H1 (cell line): ENCODE results near the gene CRELD1. TPM values are rescaled to one million over a fixed set of nuclear protein-coding genes. Genes with fewer than 3 reads are reported as not detected.

Source experiments
- NRF1 ChIP-seq: IDR thresholded peaks from 2 replicates; pipeline ENCODE4 v1.6.1; 2011; ENCODE audit warnings: mild to moderate bottlenecking, low read depth, low read length, improper control_type of control experiment
- polyA plus RNA-seq, 7 experiments: library from polyadenylated mRNA; depleted of rRNA in 3 of 7; stranded (reverse) in 5 of 7; unstranded in 2 of 7; fragments of >200 nt in 5 of 7; fragments of 200-250 nt in 2 of 7; gene quantifications; 1 replicate in 5 of 7; 2 replicates in 1 of 7; 4 replicates in 1 of 7; pipeline versions ENCODE4 v1.2.1 to v1.2.3, GENCODE V29; 2011 to 2013; ENCODE audit warnings: missing spikeins in 2 of 7, mixed read lengths in 2 of 7
- total RNA-seq: library from RNA; stranded (reverse); fragmentation: NEBNext Ultra II Directional; extraction: Animal tissue kit (Norgen Biotek cat#: 25700); gene quantifications from 2 replicates; pipeline ENCODE4 v1.2.1, GENCODE V29; 2021

The CRELD1 gene
- total and polyA plus RNA-seq, 2 of the 8 experiments (the other 6 are each of a cell fraction or from before 2014, with no cell fraction given) = 12.9 to 15.1 TPM

DNA sequence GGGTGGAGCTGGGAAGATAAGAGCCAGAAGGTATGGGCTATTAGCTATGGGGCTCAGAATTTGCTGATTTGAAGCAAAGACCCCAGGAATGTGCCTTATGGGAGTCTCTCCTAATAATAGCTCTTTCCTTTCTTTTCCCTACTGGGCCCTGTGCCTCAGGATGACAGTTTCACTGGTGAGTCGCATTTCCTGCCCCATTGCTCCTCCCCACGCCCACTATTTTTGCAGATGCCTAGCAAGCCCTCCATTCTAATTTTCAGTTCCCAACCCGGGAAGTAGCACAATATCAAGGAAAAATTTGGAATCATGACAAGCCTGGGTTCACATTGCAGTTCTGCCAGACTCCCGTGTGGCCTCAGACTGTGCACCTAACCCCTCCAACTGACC, 30.4 kb upstream of the CRELD1 start (continued):
- no peak for TF ChIP-seq NRF1
